K562 (cell line): ENCODE measurements around the gene PIEZO2.

ENCODE experiments used
- KDM1A ChIP-seq, 2 experiments: fragments of 450-650 bp; IDR thresholded peaks; 2 replicates each; pipeline ENCODE4 v1.6.1; 2016; ENCODE audit warnings: mild to moderate bottlenecking in 2 of 2
- TCF7L2 ChIP-seq: fragments of 150-350 bp; IDR thresholded peaks from 2 replicates; pipeline ENCODE4 v1.6.1; 2016; ENCODE audit warnings: low read depth, mild to moderate bottlenecking, low read length, moderate library complexity
- ZBED1 ChIP-seq: IDR thresholded peaks from 2 replicates; pipeline ENCODE4 v1.6.1; 2014
- ZNF146 ChIP-seq: IDR thresholded peaks from one replicate; pipeline ENCODE4 v1.6.1; 2018; ENCODE audit warnings: missing compliant biosample characterization; ENCODE audit not compliant: unreplicated experiment
- TF ChIP-seq, protein P1 (sequence below): sonication (generic); formaldehyde crosslinking; IDR thresholded peaks from 2 replicates; pipeline ENCODE4 v1.8.0; 2023; ENCODE audit warnings: missing genetic modification reagents, mild to moderate bottlenecking, borderline replicate concordance
- TF ChIP-seq, protein P2 (sequence below): sonication (generic); formaldehyde crosslinking; IDR thresholded peaks from 2 replicates; pipeline ENCODE4 v1.8.1; 2023; ENCODE audit warnings: mild to moderate bottlenecking, missing genetic modification reagents, moderate library complexity

- TF ChIP-seq, protein P1, sequence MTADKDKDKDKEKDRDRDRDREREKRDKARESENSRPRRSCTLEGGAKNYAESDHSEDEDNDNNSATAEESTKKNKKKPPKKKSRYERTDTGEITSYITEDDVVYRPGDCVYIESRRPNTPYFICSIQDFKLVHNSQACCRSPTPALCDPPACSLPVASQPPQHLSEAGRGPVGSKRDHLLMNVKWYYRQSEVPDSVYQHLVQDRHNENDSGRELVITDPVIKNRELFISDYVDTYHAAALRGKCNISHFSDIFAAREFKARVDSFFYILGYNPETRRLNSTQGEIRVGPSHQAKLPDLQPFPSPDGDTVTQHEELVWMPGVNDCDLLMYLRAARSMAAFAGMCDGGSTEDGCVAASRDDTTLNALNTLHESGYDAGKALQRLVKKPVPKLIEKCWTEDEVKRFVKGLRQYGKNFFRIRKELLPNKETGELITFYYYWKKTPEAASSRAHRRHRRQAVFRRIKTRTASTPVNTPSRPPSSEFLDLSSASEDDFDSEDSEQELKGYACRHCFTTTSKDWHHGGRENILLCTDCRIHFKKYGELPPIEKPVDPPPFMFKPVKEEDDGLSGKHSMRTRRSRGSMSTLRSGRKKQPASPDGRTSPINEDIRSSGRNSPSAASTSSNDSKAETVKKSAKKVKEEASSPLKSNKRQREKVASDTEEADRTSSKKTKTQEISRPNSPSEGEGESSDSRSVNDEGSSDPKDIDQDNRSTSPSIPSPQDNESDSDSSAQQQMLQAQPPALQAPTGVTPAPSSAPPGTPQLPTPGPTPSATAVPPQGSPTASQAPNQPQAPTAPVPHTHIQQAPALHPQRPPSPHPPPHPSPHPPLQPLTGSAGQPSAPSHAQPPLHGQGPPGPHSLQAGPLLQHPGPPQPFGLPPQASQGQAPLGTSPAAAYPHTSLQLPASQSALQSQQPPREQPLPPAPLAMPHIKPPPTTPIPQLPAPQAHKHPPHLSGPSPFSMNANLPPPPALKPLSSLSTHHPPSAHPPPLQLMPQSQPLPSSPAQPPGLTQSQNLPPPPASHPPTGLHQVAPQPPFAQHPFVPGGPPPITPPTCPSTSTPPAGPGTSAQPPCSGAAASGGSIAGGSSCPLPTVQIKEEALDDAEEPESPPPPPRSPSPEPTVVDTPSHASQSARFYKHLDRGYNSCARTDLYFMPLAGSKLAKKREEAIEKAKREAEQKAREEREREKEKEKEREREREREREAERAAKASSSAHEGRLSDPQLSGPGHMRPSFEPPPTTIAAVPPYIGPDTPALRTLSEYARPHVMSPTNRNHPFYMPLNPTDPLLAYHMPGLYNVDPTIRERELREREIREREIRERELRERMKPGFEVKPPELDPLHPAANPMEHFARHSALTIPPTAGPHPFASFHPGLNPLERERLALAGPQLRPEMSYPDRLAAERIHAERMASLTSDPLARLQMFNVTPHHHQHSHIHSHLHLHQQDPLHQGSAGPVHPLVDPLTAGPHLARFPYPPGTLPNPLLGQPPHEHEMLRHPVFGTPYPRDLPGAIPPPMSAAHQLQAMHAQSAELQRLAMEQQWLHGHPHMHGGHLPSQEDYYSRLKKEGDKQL (CRISPR knock-in tag), result no peak
- TF ChIP-seq, protein P2, sequence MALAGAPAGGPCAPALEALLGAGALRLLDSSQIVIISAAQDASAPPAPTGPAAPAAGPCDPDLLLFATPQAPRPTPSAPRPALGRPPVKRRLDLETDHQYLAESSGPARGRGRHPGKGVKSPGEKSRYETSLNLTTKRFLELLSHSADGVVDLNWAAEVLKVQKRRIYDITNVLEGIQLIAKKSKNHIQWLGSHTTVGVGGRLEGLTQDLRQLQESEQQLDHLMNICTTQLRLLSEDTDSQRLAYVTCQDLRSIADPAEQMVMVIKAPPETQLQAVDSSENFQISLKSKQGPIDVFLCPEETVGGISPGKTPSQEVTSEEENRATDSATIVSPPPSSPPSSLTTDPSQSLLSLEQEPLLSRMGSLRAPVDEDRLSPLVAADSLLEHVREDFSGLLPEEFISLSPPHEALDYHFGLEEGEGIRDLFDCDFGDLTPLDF (CRISPR knock-in tag), result no peak
- TF ChIP-seq ZNF146 (CRISPR knock-in tag), result no peak
- no peak for TF ChIP-seq KDM1A (IDR thresholded peaks at IDR 0.05)
- TF ChIP-seq ZBED1, result no peak
- no peak for TF ChIP-seq TCF7L2
These were observed 328.7 kb downstream of the PIEZO2 start for GRCh38 chr18:10820681-10821080.
